Measurements from ENCODE around the gene RNF152. TPM values are rescaled to one million over a fixed set of nuclear protein-coding genes. Genes with fewer than 3 reads are reported as not detected.

Gene RNF152
- total RNA-seq, 1 experiment from 2014 or later, result 0.95 TPM

- no peak for DNase-seq (ENCODE audit: low spot score)
These were observed 2.1 kb upstream of the RNF152 start for GRCh38 chr18:61894751-61895524.

DNA sequence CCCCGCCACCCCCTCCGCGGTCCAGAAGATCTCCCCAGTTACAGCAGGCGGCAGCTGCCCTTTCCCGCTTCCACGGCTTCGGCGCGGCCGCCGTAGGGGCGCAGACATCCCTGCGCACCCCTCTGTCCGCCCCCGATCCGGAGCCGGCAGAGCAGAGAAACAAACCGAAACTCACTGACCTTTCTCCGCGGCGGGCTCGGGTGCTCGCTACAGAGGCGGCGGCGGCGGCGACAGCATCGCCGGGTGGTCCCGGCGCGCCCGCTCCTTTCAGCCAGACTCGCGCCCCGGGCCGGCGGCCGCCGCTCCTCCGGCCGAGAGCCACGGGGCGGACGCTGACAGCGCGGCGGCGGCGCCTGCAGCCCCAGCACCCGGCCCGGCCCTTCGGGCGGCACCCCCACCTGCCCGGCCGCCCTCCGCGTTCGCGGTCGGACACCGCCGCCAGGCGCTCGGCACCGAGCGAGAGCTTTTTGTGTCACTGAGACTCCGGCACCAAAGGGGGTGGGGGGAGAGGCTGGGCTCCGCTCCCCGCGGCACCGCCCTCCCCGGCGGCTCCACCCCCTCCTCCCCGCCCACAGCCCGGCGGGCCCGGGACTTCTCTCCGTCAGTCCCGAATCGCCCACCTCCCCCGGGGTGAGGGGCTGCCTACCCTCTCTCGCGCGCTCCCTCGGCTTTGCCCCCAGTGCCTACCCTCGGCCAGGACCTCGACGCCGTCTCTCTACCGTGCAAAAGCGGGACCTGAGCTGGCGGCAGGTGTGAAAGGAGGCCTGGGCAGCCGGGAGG lies 1.4 kb upstream of the RNF152 start:
- peak; percentile 12 for DNase-seq (ENCODE audit: low spot score)

- no peak for DNase-seq (ENCODE audit: low spot score)
These were observed 633 bp upstream of the RNF152 start for GRCh38 chr18:61893309-61893970.

DNA sequence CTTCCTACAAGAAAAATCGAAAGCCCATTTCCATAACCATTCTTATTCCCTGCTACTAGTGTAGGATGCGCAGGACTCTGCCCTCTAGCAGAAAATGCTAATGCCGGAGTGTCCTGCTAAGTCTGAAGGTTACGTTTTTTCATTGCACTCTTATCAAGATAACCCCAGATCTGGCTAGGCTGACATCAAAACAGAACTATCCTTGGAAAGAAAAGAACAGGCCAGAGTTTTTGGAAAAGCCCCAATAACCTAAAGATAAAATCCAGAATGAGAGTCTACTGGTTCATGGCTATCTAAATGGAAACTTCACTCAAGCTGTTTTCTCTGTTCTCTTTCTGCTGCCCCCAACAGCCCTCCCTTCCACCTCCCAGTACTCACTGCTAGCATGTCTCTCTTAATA lies 913 bp downstream of the RNF152 start:
- no peak for DNase-seq (ENCODE audit: low spot score)

GRCh38 chr18:61891271-61891670 lies 1.5 kb downstream of the RNF152 start:
- no peak for DNase-seq (ENCODE audit: low spot score)

GRCh38 chr18:61890344-61890743 lies 2.5 kb downstream of the RNF152 start:
- DNase-seq (ENCODE audit: low spot score), result no peak

DNA sequence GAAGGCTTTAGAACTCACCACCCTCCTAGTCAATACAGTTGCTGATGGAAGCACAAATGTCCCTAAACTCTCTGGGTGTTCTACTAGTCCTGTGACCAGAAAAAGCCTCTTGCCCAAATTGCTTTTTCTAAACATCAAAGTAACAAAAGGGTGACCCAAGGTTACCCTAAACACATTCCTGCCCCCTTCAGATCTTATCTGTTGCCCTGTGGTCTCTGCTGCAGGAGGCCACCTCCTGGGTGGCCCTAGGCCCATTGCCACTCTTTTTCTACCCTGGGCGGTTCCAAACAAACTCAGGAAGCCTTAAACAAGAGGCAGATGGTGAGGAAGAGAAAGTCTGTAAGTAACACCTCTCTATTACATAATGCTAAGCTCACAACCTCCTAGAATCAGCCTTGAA lies 3.3 kb downstream of the RNF152 start:
- DNase-seq (ENCODE audit: low spot score), result no peak

GRCh38 chr18:61888622-61889021 lies 4.2 kb downstream of the RNF152 start:
- no peak for DNase-seq (ENCODE audit: low spot score)

- no peak for DNase-seq (ENCODE audit: low spot score)
These were observed 5.0 kb downstream of the RNF152 start for GRCh38 chr18:61887838-61888237.

DNA sequence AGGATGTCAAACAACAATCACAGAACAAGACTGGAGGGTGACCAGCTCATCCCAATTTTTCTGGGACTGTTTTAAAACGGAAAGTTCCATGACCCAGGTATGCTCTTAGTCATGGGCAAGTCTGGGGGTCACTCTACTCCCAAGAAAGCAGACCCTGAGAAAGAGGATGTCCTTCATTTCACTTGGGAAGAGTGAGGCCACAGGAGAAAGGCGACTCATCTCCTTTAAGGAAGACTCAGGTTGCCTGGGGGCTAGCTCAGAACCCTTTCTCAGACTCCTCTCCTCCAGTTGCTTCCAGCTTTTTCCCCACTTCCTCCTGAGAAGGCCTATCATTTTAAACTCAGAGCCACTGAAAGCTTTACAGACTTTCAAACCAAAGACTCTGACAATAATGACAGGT lies 9.3 kb downstream of the RNF152 start:
- no peak for DNase-seq (ENCODE audit: low spot score)

DNA sequence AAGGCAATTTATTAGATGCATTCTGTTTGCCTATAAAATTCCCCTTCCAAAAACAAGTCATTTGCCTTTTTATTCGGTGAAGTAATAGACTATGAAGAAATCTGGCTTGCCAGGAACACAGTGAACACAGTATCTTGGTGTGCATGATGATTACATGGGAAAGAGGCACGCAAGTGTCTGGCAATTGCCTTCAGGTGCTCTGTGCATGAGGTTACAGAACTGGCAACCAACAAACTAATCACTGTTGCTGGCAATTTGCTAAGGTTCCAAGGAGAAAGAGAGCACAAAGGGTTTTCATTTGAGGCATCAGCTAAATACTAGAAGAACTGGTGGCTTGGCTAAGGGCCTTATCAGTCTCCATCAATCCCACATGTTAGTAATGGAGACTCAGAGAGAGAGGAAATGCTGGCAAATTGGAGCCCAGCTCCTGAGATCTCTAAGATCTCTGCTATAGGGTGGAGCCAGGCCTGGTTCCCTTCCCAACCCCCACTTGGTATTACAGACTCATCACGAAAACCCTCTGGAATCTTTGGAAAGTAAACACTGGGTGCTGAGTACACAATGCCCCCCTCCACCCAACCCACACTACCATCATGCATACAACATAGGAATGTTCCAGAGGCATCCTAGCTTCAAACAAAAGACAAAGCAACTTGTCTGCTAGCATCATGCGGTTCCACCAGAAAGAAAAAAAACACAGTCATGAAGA lies 10.4 kb downstream of the RNF152 start:
- DNase-seq (ENCODE audit: low spot score), result no peak

GRCh38 chr18:61876899-61877298 lies 15.9 kb downstream of the RNF152 start:
- DNase-seq (ENCODE audit: low spot score), result no peak

- DNase-seq (ENCODE audit: low spot score), result no peak
These were observed 22.7 kb downstream of the RNF152 start for GRCh38 chr18:61870151-61870550.

DNA sequence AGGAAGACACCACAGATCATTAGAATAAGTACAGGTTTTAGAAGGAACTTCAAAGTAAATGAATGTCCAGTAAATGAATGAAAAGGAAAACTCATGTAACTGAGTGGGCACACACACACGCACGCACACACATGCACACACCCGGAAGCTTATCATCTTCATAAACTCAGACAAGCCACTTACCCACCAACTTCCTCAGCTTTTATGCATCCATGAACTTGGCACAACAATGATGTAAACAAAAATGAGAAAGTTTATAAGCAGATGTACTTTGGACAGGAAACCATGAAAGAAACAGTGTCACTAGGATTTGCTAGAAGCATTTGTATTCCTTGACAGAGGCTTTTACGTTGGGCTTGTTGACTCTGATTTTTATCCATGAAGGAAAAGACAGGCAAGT lies 23.2 kb downstream of the RNF152 start:
- no peak for DNase-seq (ENCODE audit: low spot score)

DNA sequence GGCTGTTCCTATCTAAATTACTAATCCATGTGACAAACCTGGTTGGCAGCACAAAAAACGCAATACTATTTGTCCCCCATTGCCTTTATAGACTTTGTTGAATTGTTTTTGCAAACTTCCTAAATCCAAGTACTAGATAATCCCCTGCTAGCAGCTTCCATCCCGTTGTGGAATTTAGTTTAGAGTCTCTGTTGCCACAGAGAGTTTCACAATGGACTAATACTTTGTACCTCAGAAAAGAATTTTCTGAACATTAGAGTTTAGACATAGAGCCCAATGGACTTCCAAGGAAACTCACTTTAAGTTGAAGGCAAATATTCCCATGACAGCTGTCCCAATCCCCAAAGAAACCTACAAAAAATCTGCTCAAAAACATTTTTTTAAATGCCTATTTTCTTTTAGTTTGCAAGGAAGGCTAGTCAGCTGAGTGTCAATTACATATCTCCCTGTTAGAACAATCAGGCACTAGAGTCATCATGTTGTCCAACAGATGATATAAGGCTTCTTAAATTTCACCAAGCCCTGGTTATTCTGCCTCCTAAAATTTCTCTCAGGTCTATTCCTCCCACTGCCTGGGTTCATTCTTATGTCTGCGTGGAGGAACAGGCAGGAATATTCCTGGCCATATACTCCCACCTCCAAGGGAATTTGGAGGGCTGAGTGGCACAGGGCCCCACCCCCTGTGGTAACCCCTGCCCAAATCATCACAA lies 27.2 kb downstream of the RNF152 start:
- DNase-seq (ENCODE audit: low spot score), result no peak

- DNase-seq (ENCODE audit: low spot score), result no peak
These were observed 31.4 kb downstream of the RNF152 start for GRCh38 chr18:61861372-61861771.

- DNase-seq (ENCODE audit: low spot score), result no peak
These were observed 32.5 kb downstream of the RNF152 start for GRCh38 chr18:61860302-61860701.

DNA sequence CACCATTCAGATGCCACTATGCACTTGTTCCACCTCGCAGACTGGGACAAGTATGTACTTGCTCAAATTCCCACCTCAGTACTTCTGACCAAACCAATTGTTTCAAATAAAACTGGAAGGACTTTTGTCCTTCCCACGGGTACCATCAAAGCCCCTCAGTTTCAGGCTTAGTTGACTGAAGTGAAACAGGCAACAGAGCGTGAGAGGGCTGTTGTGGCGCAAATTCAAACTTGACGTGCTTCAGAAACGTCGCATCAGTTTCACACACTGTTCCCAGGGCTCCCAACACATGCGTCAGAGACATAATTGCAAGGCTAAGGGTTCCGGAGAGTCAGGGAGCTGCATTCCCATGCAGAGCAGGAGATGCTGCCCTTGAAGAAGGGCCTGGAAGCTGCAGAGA lies 33.7 kb downstream of the RNF152 start:
- no peak for DNase-seq (ENCODE audit: low spot score)

DNA sequence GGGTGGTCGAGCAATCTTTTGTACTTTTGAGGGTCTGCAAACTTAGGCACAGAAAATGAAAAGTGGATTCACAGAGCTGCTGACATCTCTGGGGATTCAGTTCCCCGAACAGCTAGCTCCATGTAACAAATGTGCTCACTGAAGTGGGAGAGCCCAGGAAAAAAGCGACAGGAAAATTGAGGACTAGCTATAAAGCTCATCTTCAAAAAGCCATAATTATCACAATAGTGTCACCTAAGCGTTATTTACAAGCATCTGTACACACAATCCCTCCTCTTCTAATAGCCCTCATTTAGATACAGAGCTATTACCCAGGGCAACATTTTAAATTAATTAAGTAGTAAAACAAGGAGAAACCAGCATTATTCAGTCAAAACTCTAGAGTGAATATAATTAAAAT lies 36.1 kb downstream of the RNF152 start:
- DNase-seq (ENCODE audit: low spot score), result no peak

- no peak for DNase-seq (ENCODE audit: low spot score)
These were observed 37.1 kb downstream of the RNF152 start for GRCh38 chr18:61855449-61856378.
